Naive B cell (primary cell): ENCODE data around the gene HNF1B. TPM values are rescaled to one million over a fixed set of nuclear protein-coding genes. Genes with fewer than 3 reads are reported as not detected.

ENCODE experiments used
- ATAC-seq, 2 donors: fragments of 150-1000 bp; cut with Tn5 transposase; 2 replicates each; pipeline ENCODE4 v1.10.0; 2021; ENCODE audit warnings: low read depth in 2 of 2, mild to moderate bottlenecking in 2 of 2, moderate library complexity in 2 of 2
- DNase-seq: peaks from one replicate; pipeline ENCODE4 v3.0.0; 2022
- H3K27ac Mint-ChIP-seq, 6 donors: one replicate each; pipeline ENCODE4 v1.8.0; 2020 to 2022; ENCODE audit warnings: mild to moderate bottlenecking in 6 of 6, mixed read lengths in 6 of 6, moderate library complexity in 5 of 6, inconsistent platforms in 2 of 6
- H3K27me3 Mint-ChIP-seq, 3 donors: one replicate each; pipeline ENCODE4 v1.8.0; 2021 to 2022; ENCODE audit warnings: mixed read lengths in 3 of 3, mild to moderate bottlenecking in 1 of 3
- H3K36me3 Mint-ChIP-seq, 2 donors: one replicate each; pipeline ENCODE4 v1.8.0; 2020 to 2022; ENCODE audit warnings: mixed read lengths in 2 of 2, inconsistent platforms in 1 of 2, mild to moderate bottlenecking in 1 of 2
- H3K4me1 Mint-ChIP-seq, 3 donors: one replicate each; pipeline ENCODE4 v1.8.0; 2020 to 2022; ENCODE audit warnings: mixed read lengths in 3 of 3, inconsistent platforms in 1 of 3, mild to moderate bottlenecking in 1 of 3, moderate library complexity in 1 of 3
- H3K4me3 Mint-ChIP-seq, 8 donors: one replicate each; pipeline ENCODE4 v1.8.0; 2020 to 2022; ENCODE audit warnings: mild to moderate bottlenecking in 8 of 8, mixed read lengths in 8 of 8, moderate library complexity in 8 of 8, inconsistent platforms in 2 of 8
- H3K9me3 Mint-ChIP-seq, 7 donors: one replicate each; pipeline ENCODE4 v1.8.0; 2020 to 2022; ENCODE audit warnings: mixed read lengths in 7 of 7, mild to moderate bottlenecking in 5 of 7, inconsistent platforms in 2 of 7, moderate library complexity in 1 of 7
- polyA plus RNA-seq, 6 donors: library from polyadenylated mRNA; unstranded; fragments of 300-500 nt; fragmentation: Illumina TruSeq; gene quantifications; one replicate each; pipeline ENCODE4 v1.2.3, GENCODE V29; 2021; ENCODE audit warnings: low read depth in 6 of 6

Gene HNF1B
- polyA plus RNA-seq, 6 donors from 2014 or later, result 0.09 TPM; not detected in 5

DNA sequence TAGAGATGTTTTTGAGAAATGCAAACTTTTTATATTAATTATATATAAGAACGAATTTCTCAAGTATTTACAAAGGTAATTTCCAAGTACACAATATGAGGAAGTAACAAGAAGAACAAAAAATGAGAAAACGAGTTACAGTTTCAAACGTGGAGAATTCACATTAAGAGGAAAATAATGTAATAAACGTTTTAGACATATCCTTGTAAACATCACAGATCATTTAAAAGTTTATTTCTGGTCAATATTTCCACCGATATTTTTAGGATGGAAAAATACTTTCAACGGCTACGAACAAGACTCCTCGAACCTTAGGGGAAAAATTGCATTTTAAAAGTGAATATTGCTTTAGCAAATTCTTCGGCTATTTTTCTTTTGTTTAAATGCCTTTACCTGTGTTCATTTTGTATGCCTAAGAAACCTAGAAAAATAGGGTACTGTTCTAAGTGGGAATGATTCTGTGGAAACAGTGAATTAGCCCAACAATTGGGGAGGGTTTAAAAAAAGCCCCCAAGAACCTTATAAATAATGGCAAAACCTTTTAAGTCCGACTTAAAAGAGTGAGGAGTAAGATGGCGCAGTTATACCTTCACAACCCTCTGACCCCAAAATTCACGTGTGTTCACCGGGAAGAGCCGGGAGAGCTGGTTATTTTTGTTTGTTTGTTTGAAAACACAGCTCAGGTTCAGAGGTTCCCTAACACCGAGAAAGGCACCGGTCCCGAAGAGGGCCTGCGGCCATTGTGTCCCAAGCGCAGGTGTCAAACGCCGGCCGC is 3.3 kb downstream of the HNF1B start:
- Mint-ChIP-seq H3K27me3 (peaks cover 55 to 87% (median 76%) of the 10 kb centered on the region in 3 donors), H3K36me3 (no peaks in the 10 kb centered on the region), H3K27ac (peak overlapping the region in 1 of 6 donors; percentile 28), H3K4me1 (peaks cover 27 to 43% (median 34%) of the 10 kb centered on the region in 3 donors), H3K4me3 (peak overlapping the region in 7 of 8 donors; percentile 47 to 82 (median 74)), H3K9me3 (no peaks in the 10 kb centered on the region)
- no peak for ATAC-seq
- no peak for DNase-seq

DNA sequence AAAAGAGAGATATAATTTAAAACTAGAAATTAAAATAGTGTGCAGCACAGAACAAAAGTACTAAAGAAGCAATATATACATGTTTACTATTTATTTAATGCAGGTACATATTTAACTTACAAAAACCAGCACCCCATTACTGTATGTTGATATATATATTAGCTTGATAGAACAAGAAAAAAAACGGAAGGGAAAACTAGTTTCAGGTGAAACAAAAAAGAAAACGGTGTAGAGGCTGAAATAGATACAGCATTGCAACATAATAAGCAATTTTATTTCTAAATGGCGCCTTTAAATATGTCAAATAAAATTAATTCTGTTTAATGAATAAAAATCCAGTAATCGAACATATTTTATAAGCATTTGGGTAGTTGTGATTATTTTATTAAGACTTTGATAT is 3.9 kb downstream of the HNF1B start:
- Mint-ChIP-seq H3K4me3 (peak overlapping the region in 2 of 8 donors; percentile 74 to 82), H3K9me3 (no peaks in the 10 kb centered on the region), H3K36me3 (no peaks in the 10 kb centered on the region), H3K27ac (no peak overlapping the region), H3K27me3 (peaks cover 59 to 89% (median 79%) of the 10 kb centered on the region in 3 donors), H3K4me1 (peaks cover 25 to 43% (median 29%) of the 10 kb centered on the region in 3 donors)
- DNase-seq (no peak), ATAC-seq (no peak)

DNA sequence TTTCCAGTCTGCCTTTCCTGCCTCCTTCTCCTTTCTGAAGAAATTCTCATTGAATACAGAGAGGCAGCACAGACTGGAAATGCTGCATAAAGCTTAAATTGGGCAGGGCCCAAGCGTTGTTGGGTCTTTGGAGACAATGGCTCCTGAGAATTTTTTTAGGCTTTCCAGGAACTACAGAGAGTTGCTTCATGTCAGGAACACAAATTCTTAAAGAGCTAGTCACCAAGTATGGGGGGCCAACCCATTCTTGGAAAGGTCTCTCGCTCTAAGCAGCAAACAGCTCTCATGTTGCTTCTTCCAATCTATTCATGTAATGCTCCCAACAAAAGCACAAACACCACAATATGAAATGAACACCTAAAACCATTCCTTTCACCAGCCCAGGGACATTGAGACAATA is 6.9 kb downstream of the HNF1B start:
- H3K27ac Mint-ChIP-seq, result no peak overlapping the region
- H3K4me1 Mint-ChIP-seq, result peaks cover 7 to 15% (median 9%) of the 10 kb centered on the region in 3 donors
- H3K4me3 Mint-ChIP-seq, result no peak overlapping the region
- DNase-seq (no peak), ATAC-seq (no peak)
- H3K9me3 Mint-ChIP-seq, result no peaks in the 10 kb centered on the region
- H3K27me3 Mint-ChIP-seq, result peaks cover 47 to 67% (median 63%) of the 10 kb centered on the region in 3 donors
- no peaks in the 10 kb centered on the region for H3K36me3 Mint-ChIP-seq

DNA sequence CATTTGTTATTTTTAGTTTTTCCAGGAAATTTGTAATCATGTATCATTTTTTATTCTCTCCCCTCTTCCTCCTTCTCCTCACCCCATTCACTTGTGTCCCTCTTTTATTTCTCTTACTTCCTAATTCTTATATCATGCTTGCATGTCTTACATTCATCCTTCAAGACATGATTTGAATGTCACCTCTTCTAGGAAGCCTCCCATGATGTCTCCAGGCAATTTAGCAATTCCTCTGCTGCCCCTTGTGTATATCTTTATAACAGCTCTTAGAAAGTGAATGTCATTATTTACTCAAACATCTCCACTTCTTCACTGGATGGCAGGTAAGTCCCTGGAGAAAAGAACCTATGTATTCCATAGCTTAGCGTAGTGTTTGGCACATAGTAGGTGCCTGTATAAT is 7.8 kb downstream of the HNF1B start:
- DNase-seq, result no peak
- Mint-ChIP-seq H3K4me3 (no peak overlapping the region), H3K4me1 (peaks cover 1 to 10% (median 7%) of the 10 kb centered on the region in 3 donors), H3K27ac (no peak overlapping the region), H3K9me3 (no peaks in the 10 kb centered on the region), H3K36me3 (no peaks in the 10 kb centered on the region), H3K27me3 (peaks cover 47 to 59% (median 58%) of the 10 kb centered on the region in 3 donors)
- ATAC-seq, result no peak

DNA sequence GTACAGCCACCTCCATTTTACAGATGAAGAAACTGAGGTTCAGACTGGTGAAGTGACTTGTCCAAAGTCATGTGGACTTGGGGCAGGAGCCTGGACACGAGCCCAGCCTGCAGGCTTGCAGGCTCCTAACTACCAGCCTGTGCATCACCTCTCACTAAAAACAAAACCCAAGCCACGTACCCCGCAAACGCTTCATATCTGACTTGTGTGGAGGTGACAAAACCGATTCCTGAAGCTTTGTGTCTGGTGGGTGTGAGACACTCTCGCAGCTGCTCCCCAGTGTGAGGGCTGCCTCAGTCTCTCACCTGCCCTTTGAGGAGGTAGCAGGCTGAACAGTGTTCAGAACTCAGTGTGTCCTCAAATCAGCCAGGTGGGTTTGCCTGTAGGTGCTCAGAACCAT is 8.4 kb downstream of the HNF1B start:
- DNase-seq (no peak), ATAC-seq (no peak)
- peaks cover 43 to 56% (median 54%) of the 10 kb centered on the region in 3 donors for H3K27me3 Mint-ChIP-seq
- H3K4me1 Mint-ChIP-seq, result peaks cover 0 to 3% (median 2%) of the 10 kb centered on the region in 3 donors
- H3K27ac Mint-ChIP-seq, result no peak overlapping the region
- no peaks in the 10 kb centered on the region for H3K36me3 Mint-ChIP-seq
- H3K4me3 Mint-ChIP-seq, result no peak overlapping the region
- no peaks in the 10 kb centered on the region for H3K9me3 Mint-ChIP-seq

DNA sequence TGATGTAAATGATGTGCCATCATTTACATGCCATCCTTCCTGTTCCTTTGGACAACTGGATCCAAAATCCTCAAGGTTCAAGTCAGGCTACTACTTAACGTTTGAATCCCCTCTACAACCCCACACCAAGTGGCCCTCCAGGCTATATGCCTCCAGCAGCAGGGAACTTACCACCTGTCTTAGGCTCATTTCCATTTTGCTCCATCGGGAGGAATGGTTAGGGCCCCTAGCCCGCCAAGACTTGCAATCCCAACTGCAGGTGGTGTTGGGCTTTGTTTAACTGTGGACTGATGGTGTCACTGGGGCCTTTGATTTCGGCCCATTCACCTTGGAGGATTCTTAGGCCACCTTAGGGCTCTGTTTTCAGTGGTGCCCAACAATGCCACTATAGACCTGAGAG is 9.7 kb downstream of the HNF1B start:
- Mint-ChIP-seq H3K27ac (peak overlapping the region in 1 of 6 donors; percentile 44), H3K9me3 (no peaks in the 10 kb centered on the region), H3K4me1 (no peaks in the 10 kb centered on the region), H3K4me3 (no peak overlapping the region), H3K27me3 (peaks cover 40 to 56% (median 49%) of the 10 kb centered on the region in 3 donors), H3K36me3 (no peaks in the 10 kb centered on the region)
- no peak for DNase-seq
- ATAC-seq, result no peak

DNA sequence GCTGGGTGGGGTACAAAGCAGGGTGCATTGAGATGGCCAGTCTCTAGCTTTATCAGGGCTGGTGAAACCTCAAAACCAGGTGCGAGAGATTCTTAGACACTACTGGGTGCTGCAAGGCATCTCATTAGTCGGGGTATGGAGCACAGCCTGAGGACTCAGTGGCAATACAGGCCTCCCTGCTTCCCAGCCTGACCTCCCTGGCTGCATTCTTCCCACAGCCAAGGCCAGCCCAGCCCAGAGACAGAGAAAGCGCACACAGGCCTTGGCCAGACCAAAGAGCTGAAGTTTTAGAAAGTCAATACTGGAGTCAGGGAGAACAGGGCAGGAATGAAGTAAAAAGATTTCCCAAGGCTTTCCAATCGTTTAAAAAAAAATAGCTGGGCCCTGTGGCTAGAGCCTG is 12.5 kb downstream of the HNF1B start:
- no peak overlapping the region for H3K27ac Mint-ChIP-seq
- H3K4me1 Mint-ChIP-seq, result no peaks in the 10 kb centered on the region
- H3K36me3 Mint-ChIP-seq, result no peaks in the 10 kb centered on the region
- no peak for DNase-seq
- no peak overlapping the region for H3K4me3 Mint-ChIP-seq
- peaks cover 22 to 35% (median 22%) of the 10 kb centered on the region in 3 donors for H3K27me3 Mint-ChIP-seq
- no peaks in the 10 kb centered on the region for H3K9me3 Mint-ChIP-seq
- ATAC-seq, result no peak

DNA sequence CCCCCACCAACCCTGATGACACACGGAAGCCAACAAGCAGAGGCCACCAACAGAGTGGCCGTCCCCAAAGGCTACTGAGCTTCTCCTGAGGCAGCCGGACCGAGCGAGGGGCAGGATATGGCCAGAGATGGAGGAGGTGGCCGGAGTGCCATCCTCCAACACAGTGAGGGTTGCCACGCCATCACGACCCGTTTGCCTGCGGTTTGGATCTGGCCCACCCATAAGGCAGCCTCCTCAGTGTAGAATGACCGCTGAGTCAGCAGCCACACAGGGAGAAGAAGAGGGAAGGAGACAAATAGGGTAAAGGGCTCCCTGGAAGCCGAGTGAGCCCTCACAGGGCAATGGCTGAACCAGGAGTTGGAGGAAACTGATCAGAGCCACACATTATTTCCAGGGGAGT is 13.8 kb downstream of the HNF1B start:
- H3K27ac Mint-ChIP-seq, result peak overlapping the region in 1 of 6 donors; percentile 32
- H3K9me3 Mint-ChIP-seq, result no peaks in the 10 kb centered on the region
- no peaks in the 10 kb centered on the region for H3K4me1 Mint-ChIP-seq
- no peak overlapping the region for H3K4me3 Mint-ChIP-seq
- DNase-seq (no peak), ATAC-seq (no peak)
- H3K27me3 Mint-ChIP-seq, result peaks cover 9 to 22% (median 9%) of the 10 kb centered on the region in 3 donors
- no peaks in the 10 kb centered on the region for H3K36me3 Mint-ChIP-seq

DNA sequence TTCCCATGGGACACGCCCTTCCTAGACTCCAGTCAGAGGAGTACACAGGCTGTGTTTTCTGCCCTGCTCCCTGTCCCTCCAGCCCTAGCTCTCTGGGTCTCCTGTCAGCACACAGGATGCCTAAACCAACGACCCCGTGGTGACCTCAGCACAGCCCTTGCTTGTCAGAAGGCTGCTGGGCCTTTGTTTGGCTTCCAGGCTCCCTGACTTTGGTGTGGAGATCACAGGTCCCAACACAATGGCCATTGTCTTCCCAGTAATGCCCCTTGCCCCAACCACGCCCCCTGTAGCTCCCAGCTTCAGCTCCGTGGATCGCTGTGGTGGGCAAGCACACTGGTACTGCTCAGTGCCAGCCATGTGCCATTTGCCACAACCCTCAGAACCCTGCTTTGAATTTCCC is 15.0 kb downstream of the HNF1B start:
- H3K4me1 Mint-ChIP-seq, result no peaks in the 10 kb centered on the region
- no peak overlapping the region for H3K4me3 Mint-ChIP-seq
- ATAC-seq (no peak), DNase-seq (no peak)
- peaks cover 8 to 20% (median 8%) of the 10 kb centered on the region in 3 donors for H3K27me3 Mint-ChIP-seq
- H3K9me3 Mint-ChIP-seq, result no peaks in the 10 kb centered on the region
- no peaks in the 10 kb centered on the region for H3K36me3 Mint-ChIP-seq
- no peak overlapping the region for H3K27ac Mint-ChIP-seq

DNA sequence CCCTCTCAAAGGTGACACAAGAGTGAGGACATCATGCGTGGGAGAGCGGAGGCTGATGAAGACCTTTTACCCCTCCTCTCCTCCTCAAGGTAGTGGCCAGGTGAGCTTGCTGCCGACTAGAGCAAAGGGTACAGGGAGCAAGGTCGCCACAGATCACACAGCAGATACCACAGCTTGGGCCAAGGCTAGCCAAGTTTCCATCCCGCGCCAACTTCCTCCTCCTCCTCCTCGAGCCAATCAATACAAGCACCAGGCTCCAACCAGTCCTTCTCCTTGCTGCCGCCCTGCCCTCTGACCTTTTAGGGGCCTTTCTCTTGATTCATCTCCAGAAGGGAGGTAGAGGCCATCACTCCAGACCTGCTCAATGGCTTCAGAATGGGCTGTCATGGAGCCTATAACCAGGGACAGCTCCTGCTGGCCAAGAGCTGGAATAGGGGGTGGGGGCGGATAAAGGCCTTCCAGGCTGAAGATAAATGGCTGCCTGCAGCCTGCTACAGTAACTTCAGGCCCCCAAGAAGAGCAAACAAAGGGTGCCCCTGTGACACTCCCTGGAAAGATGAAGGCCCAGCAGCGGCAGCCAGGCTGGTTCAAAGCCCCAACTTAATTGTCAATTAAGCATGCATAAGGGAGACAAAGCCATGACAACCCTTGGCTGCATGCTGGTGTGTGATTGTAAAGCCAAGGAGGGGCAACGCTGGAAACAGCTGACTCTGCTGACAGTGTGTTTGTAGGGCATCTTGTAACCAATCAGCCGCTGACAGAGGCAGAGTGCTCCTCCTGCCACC is 17.8 kb downstream of the HNF1B start:
- no peak for ATAC-seq
- Mint-ChIP-seq H3K36me3 (no peaks in the 10 kb centered on the region), H3K27me3 (peaks cover 9 to 20% (median 10%) of the 10 kb centered on the region in 3 donors), H3K4me1 (no peaks in the 10 kb centered on the region), H3K27ac (no peak overlapping the region), H3K9me3 (no peaks in the 10 kb centered on the region), H3K4me3 (no peak overlapping the region)
- no peak for DNase-seq

DNA sequence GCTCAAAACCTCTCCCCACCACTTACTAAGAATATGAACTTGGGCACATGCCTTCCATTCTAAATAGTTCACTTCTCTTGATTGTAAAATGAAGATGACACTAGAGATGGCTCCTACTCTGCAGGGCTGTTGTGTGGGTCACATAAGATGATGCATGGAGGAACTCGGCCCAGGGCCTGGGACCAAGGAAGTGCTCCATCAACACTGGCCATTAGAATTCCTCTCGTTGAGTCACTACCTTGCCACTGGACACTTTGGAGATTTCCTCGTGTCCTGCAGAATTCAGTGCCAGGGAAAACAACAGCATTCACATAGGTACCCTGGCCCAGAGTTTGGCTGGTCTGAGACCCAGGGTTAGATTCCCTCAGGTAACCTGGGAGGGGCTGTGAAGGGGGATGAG is 18.6 kb downstream of the HNF1B start:
- no peak overlapping the region for H3K4me3 Mint-ChIP-seq
- no peaks in the 10 kb centered on the region for H3K36me3 Mint-ChIP-seq
- peaks cover 15 to 28% (median 15%) of the 10 kb centered on the region in 3 donors for H3K27me3 Mint-ChIP-seq
- DNase-seq, result no peak
- ATAC-seq, result no peak
- H3K4me1 Mint-ChIP-seq, result no peaks in the 10 kb centered on the region
- no peak overlapping the region for H3K27ac Mint-ChIP-seq
- no peaks in the 10 kb centered on the region for H3K9me3 Mint-ChIP-seq

DNA sequence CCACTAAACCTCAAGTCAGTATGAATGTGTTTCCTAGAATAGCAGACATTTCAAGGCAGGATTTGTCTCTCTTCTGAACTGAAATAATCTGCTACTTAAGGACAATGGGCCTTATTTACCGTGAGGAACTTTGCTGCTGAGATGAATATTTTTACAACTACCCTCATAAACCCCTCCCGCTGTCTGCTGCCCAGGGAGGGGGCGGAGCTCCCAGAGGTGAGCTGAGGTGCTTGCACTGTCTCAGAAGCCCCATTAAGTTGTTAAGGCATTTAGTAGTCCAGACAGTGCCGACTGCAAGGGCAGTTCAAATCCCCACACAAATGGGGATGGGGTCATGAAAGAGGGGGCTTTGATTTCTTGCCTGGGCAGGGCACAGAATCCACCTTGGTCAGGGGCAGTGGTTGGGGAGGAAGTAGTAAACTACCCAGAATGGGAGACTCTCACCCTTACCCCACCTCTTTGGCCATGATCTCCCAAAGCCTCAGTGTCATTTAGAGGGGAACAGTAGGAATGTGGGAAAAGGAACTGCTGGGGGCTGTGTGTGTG is 19.2 kb downstream of the HNF1B start:
- no peaks in the 10 kb centered on the region for H3K9me3 Mint-ChIP-seq
- peaks cover 12 to 29% (median 16%) of the 10 kb centered on the region in 3 donors for H3K27me3 Mint-ChIP-seq
- H3K36me3 Mint-ChIP-seq, result no peaks in the 10 kb centered on the region
- DNase-seq (no peak), ATAC-seq (no peak)
- no peak overlapping the region for H3K27ac Mint-ChIP-seq
- no peaks in the 10 kb centered on the region for H3K4me1 Mint-ChIP-seq
- no peak overlapping the region for H3K4me3 Mint-ChIP-seq

DNA sequence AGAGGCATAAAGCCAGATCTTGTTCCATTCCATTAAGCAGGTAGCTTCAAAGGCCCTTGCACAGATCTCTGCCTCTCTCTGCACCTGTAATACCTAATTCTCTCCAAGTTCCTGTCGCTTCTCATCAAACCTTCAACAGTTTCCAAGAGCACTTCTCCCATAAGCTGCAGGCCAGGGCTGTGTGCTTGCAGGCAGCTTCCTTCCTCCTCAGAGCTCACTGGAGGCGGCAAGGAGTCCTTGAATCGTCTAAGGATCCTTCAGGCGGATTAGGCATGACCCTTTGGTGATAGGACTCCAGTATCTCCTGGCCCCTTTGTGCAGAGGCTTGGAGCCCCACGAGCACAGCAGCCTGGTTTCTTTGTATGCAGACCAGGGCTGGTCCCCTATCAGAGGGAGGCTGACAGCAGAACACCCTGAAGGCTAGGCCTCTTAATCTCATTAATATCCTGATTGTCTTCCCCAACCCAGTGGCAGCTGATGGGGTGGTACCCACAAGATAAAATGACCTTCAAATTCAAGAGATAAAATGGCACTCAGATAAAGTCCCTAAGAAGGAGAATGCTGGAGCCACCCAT is 19.8 kb downstream of the HNF1B start:
- ATAC-seq (no peak), DNase-seq (no peak)
- Mint-ChIP-seq H3K9me3 (no peaks in the 10 kb centered on the region), H3K4me1 (no peaks in the 10 kb centered on the region), H3K27ac (no peak overlapping the region), H3K36me3 (no peaks in the 10 kb centered on the region), H3K27me3 (peaks cover 13 to 28% (median 18%) of the 10 kb centered on the region in 3 donors), H3K4me3 (no peak overlapping the region)
